BE2C (cell line): ENCODE results near the gene RASSF8.

ENCODE experiments used
- DNase-seq: peaks from one replicate; pipeline ENCODE4 v3.0.0-alpha.2; 2020
- H3K27me3 ChIP-seq: fragments of 250-450 bp; sonication (Bioruptor Pico); 2 replicates; pipeline ENCODE4 v1.5.1; 2020; ENCODE audit warnings: mild to moderate bottlenecking
- H3K36me3 ChIP-seq: fragments of 250-450 bp; sonication (Bioruptor Pico); 2 replicates; pipeline ENCODE4 v1.5.1; 2020; ENCODE audit warnings: mild to moderate bottlenecking
- H3K4me1 ChIP-seq: fragments of 250-450 bp; sonication (Bioruptor Pico); 2 replicates; pipeline ENCODE4 v1.5.1; 2020
- H3K4me3 ChIP-seq: 2 replicates; pipeline ENCODE4 v1.5.1; 2011; ENCODE audit warnings: low read depth, low read length
- H3K9me3 ChIP-seq: fragments of 250-450 bp; sonication (Bioruptor Pico); 2 replicates; pipeline ENCODE4 v1.5.1; 2020
- CTCF ChIP-seq: IDR thresholded peaks from 2 replicates; pipeline ENCODE4 v1.5.1; 2012; ENCODE audit warnings: mild to moderate bottlenecking, low read depth, low read length

Gene RASSF8

GRCh38 chr12:25997201-25997963 is 38.9 kb downstream of the RASSF8 start:
- TF ChIP-seq CTCF = no peak
- Histone ChIP-seq H3K27me3 (no peaks in the 10 kb centered on the region), H3K9me3 (no peaks in the 10 kb centered on the region), H3K36me3 (no peaks in the 10 kb centered on the region), H3K4me1 (no peaks in the 10 kb centered on the region), H3K4me3 (no peak overlapping the region)
- DNase-seq = no peak

- no peak for DNase-seq
- H3K4me3 ChIP-seq = no peak overlapping the region
- H3K27me3 ChIP-seq = no peaks in the 10 kb centered on the region
- no peaks in the 10 kb centered on the region for H3K4me1 ChIP-seq
- H3K9me3 ChIP-seq = no peaks in the 10 kb centered on the region
- TF ChIP-seq CTCF = no peak
- H3K36me3 ChIP-seq = no peaks in the 10 kb centered on the region
Measured at GRCh38 chr12:26000898-26001297, 42.4 kb downstream of the RASSF8 start.

- H3K27me3 ChIP-seq = no peaks in the 10 kb centered on the region
- no peak for DNase-seq
- H3K9me3 ChIP-seq = no peaks in the 10 kb centered on the region
- no peak overlapping the region for H3K4me3 ChIP-seq
- TF ChIP-seq CTCF = 0 out of 2 replicates have a peak, but pooled peaks have one; percentile 6
- no peaks in the 10 kb centered on the region for H3K36me3 ChIP-seq
- no peaks in the 10 kb centered on the region for H3K4me1 ChIP-seq
Measured at GRCh38 chr12:26001530-26001929, 43.0 kb downstream of the RASSF8 start.

- TF ChIP-seq CTCF = no peak
Measured at GRCh38 chr12:26003065-26003464, 44.6 kb downstream of the RASSF8 start.

GRCh38 chr12:26007566-26007965 is 49.1 kb downstream of the RASSF8 start:
- H3K4me1 ChIP-seq = no peaks in the 10 kb centered on the region
- no peaks in the 10 kb centered on the region; the same call in 1 of the 2 replicates for H3K9me3 ChIP-seq
- no peak for DNase-seq
- no peak overlapping the region for H3K4me3 ChIP-seq
- H3K27me3 ChIP-seq = no peaks in the 10 kb centered on the region
- no peak for TF ChIP-seq CTCF
- no peaks in the 10 kb centered on the region for H3K36me3 ChIP-seq

More at GRCh38 chr12:26003065-26003464, 44.6 kb downstream of the RASSF8 start:
- Histone ChIP-seq H3K36me3 (no peaks in the 10 kb centered on the region), H3K4me1 (no peaks in the 10 kb centered on the region), H3K4me3 (no peak overlapping the region), H3K27me3 (no peaks in the 10 kb centered on the region), H3K9me3 (no peaks in the 10 kb centered on the region)
- DNase-seq = no peak

GRCh38 chr12:26009593-26009992 is 51.1 kb downstream of the RASSF8 start:
- no peaks in the 10 kb centered on the region for H3K4me1 ChIP-seq
- H3K27me3 ChIP-seq = no peaks in the 10 kb centered on the region
- no peaks in the 10 kb centered on the region for H3K36me3 ChIP-seq
- no peak overlapping the region for H3K4me3 ChIP-seq
- no peak for TF ChIP-seq CTCF
- H3K9me3 ChIP-seq = no peaks in the 10 kb centered on the region; the same call in 1 of the 2 replicates
- no peak for DNase-seq
